HG02588 (cell line): ENCODE data around the gene OR10G3.

Source experiments
- ATAC-seq: cut with Tn5 transposase; IDR thresholded peaks from one replicate; pipeline ENCODE4 v1.9.1; 2021; ENCODE audit warnings: mild to moderate bottlenecking, moderate library complexity; ENCODE audit not compliant: unreplicated experiment

The OR10G3 gene

DNA sequence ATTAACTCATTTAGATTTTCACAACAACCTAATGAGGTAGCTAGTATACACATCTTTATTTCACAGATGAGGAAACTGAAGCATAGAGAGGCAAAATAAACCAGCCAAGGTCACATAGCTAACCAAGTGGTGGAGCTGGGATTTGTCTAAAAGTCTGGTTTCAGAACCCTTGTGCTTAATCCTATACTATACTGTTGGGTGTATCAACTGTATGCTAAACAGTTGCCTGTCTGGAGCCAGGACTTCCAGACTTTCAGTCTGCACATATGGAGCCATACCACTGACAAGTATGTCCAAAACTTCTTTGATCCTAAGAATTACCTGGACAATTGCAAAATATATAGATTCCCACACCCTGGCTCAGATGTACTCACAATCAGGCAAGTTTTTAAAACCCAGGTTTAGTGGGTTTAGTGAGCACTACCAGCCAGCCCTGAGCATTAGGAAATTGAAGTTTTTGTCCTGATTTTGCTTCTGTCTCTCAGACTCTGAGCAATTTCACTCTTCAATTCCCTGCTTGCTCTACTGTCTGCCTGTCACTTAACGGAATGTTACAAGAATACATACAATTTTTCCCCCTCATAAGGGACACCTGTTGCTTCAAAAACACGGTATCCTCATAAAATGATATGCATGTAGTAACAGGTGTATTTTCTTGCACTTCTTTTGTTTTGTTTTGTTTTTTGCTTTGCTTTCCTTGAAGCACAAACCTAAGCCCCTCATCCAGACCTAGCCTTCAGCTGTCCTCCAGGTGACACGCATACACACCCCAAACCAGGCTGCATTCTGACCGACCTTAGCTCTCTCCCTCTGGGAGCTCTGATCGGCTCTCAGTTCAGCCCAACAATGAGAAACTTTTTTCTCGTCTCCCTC is 44.1 kb downstream of the OR10G3 start:
- ATAC-seq = no peak

DNA sequence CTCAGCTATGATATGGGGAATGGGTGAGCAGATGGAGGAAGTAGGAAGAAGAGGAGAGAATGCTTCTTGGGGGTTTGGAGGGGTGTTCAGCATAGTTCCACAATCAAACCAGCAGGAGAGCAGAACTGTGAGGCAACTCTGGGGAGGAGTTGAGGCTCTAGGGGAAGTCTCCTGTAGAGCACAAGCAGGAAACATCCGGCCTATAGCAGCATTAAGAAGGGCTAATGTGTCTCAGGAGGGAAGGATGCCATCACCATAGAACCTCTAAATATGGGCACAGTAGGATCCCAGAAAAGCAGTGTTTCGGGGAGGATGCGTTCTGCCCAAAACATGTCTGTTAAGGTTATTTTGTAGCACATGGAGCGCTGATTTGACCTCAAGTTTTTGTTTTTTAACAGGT is 45.3 kb downstream of the OR10G3 start:
- ATAC-seq = no peak

DNA sequence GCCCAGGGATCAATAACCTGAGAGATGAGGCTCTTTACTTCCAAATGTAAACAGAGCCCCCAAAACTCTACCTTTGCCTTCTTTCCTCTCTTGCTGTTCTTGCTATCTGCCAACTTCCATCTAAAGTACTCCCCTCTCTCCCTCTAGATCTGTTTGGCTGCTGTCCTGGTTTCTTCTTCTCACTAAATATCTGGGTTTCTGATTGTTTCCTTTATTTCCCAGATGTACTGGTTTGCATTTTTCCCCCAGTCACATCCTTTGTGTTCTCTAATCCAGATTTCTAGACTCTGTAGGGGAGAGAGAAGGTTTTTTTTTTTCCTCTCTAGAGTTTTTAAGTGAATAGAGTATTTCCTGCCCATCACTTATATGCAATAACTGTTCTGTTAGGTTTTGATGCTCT is 46.6 kb downstream of the OR10G3 start:
- ATAC-seq = no peak

GRCh38 chr14:21529515-21529914 is 50.4 kb downstream of the OR10G3 start:
- ATAC-seq = no peak

- ATAC-seq = no peak
These were observed 51.2 kb downstream of the OR10G3 start for GRCh38 chr14:21528381-21529348.

DNA sequence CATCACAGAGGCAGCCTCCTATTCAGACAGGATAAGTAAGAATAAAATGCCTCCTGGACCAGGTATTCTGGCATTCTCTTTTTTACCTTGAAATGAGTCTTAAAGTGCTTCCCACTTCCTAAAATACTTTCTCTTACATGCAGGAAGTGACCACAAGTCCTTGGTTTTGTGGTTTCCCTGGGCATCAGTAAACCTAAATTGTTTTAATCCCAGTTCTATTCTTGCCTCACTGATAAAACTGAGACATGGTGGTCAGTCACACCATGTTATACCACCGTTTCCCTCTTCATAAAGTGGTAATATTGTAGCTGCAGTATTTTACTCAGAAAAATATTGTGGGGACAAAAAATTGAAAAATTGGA is 52.6 kb downstream of the OR10G3 start:
- no peak for ATAC-seq

- ATAC-seq = no peak
These were observed 53.1 kb downstream of the OR10G3 start for GRCh38 chr14:21526672-21527317.

DNA sequence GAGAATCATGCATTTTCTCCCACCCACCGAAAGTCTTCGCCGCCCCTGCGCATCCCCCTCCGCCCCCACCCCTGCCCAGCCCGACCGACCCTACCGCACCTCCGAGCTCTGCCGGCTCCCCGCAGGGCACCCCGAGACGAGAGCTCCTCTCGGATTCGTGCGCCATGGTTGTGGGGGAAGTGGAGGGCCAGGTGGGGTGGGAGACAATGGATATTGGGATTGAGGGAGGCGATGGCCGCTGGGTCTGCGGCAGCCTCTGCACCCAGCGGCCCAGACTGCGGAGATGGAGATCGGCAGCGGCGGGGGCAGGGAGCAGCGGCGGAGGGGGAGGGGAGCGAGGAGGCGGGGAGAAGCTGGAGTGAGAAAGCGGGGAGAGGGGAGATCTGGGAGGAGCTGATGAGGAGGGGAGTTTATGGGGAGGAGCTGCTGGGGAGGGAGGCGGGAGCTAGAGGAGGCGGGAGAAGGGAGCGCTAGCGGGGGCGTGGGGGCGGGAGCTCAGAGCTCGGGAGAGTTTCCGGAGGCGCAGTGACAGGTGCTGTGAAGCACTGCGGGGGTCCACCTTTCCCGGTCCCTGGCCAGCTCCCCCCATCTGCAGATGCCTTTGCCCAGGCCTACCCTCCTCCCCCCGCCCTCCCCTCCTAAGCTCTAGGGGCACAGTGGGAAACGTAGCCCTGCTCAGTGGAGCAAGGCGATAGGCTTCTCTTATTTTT is 53.8 kb downstream of the OR10G3 start, which contains the start of gene SALL2:
Gene SALL2, minus strand, starts transcription at position 385 of the 710 bp plus-strand sequence. Its CDS starts 219 bp downstream, at position 166.
- peak; percentile 43 for ATAC-seq

GRCh38 chr14:21525571-21525961 is 54.3 kb downstream of the OR10G3 start:
- no peak for ATAC-seq

DNA sequence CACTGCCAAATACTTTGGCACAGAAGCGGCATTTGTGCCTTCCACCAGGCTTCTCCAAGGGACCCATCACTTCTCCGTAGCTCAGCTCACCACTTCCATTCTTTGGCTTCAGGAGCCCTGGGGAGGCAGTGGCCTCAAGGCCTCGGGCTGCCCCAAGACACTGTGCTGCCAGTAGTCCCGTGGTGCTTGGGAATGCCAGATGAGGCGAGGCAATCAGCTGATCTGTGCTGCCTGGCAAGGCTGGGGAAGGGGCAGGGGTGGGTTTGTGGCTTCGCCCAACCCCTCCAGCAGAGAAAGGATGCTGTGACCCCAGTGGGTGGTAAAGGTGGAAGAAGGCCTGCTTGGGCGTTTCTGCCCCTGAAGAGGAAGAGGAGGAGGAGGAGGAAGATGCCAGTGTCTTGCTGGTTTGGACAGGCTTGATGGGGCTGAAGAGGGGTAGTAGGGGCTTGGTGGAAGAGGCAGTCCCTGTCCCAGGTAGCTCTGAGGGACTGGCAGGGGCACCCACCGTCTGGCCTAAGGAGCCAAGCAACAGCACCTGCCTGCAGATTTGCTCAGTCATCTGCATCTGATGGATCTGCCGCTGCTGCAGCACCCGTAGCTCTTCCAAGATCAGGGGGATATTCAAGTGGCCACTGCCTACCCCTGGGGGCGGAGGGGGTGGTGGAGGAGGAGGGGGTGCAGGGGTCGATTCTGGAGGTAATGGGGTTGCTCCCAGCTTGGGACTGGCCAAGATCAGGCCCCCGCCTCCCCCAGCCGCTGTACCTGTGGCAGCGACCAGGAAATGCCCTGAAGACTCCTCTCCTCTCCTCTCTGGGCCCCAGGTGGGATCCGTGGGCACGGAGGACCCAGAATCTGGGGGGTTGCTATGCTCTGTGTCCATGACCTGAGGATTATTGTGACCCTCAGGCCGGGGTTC is 55.0 kb downstream of the OR10G3 start:
- ATAC-seq = no peak

- no peak for ATAC-seq
These were observed 56.7 kb downstream of the OR10G3 start for GRCh38 chr14:21523203-21523602.

GRCh38 chr14:21521501-21521900 is 58.4 kb downstream of the OR10G3 start:
- ATAC-seq = no peak

GRCh38 chr14:21520767-21521166 is 59.1 kb downstream of the OR10G3 start:
- no peak for ATAC-seq

GRCh38 chr14:21518725-21519124 is 61.2 kb downstream of the OR10G3 start:
- ATAC-seq = no peak
